ENCODE results near the gene CENPT. TPM values are rescaled to one million over a fixed set of nuclear protein-coding genes. Genes with fewer than 3 reads are reported as not detected.
A peak's percentile ranks its signal among the peaks of the same experiment; 100 is the strongest.

CENPT gene
- total and polyA plus RNA-seq, 2 of the 13 experiments (the other 11 are each of a cell fraction or from before 2014, with no cell fraction given), result 40.9 to 43.3 TPM

DNA sequence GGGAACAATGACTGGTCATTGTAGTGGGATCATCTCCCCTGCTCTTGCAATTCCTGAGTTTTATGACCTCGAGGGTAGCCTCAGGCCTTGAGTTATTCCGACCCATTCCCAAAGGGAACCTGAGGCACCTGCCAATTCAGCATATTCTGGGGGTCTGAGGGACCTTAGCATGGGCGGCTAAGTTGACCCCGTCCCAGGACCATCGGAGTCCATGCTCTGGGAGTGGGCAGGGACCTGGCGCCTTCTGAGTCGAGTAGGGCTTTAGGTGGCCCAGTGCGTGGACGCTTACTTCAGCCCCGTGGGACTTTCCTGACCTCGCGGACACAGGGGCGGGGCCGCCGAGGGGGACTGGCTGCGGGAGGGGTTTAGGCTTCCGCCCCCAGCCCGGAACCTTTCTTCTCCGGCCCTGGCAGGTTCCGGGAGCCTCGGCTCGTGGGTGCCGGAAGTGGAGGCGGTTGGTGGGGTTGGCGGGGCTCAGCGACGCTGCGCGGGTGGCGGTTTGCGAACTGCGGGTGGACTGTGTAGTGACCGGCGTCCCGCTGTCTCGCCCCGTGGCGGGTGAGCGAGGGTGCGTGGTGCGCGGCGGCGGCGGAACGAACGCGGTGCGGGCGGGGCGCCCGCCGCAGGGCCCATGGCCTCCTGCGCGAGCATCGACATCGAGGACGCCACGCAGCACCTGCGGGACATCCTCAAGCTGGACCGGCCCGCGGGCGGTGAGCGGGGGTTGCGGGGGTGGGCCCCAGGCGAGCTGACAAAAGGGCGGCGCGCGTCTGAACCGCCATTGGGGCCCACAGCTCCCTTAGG, 25.3 kb upstream of the CENPT start, which contains the start of gene EDC4 (continued):
- TF ChIP-seq, protein P1, sequence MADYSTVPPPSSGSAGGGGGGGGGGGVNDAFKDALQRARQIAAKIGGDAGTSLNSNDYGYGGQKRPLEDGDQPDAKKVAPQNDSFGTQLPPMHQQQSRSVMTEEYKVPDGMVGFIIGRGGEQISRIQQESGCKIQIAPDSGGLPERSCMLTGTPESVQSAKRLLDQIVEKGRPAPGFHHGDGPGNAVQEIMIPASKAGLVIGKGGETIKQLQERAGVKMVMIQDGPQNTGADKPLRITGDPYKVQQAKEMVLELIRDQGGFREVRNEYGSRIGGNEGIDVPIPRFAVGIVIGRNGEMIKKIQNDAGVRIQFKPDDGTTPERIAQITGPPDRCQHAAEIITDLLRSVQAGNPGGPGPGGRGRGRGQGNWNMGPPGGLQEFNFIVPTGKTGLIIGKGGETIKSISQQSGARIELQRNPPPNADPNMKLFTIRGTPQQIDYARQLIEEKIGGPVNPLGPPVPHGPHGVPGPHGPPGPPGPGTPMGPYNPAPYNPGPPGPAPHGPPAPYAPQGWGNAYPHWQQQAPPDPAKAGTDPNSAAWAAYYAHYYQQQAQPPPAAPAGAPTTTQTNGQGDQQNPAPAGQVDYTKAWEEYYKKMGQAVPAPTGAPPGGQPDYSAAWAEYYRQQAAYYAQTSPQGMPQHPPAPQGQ (CRISPR knock-in tag; IDR thresholded peaks at IDR 0.05; ENCODE audit: borderline replicate concordance), result 0 out of 2 replicates have a peak, but pooled peaks have one; percentile 74
- TF ChIP-seq SMAD9 (CRISPR knock-in tag; IDR thresholded peaks at IDR 0.05) (no peak), NFATC3 (CRISPR knock-in tag; IDR thresholded peaks at IDR 0.05) (peak; percentile 81; the same call in 1 of the 2 replicates), HNRNPH1 (optimal IDR thresholded peaks at IDR 0.05; ENCODE audit: low read depth, low read length) (peak; percentile 96), ZNF660 (CRISPR knock-in tag; IDR thresholded peaks at IDR 0.05; ENCODE audit: borderline replicate concordance, low read depth) (no peak), POLR2G (IDR thresholded peaks at IDR 0.05; ENCODE audit: low read depth, low read length) (peak; percentile 93), FOXM1 (CRISPR knock-in tag; IDR thresholded peaks at IDR 0.05) (no peak), SAP130 (CRISPR knock-in tag; IDR thresholded peaks at IDR 0.05; ENCODE audit: low read depth) (peak; percentile 97), ZNF546 (CRISPR knock-in tag; conservative IDR thresholded peaks at IDR 0.05) (peak; percentile 38; the same call in 1 of the 2 replicates), SMAD1 (CRISPR knock-in tag; IDR thresholded peaks at IDR 0.05; ENCODE audit: borderline replicate concordance, low read depth) (peak; percentile 93; the same call in 1 of the 2 replicates), CEBPG (CRISPR knock-in tag; IDR thresholded peaks at IDR 0.05) (peak; percentile 48; the same call in 1 of the 2 replicates), ZNF567 (CRISPR knock-in tag; IDR thresholded peaks at IDR 0.05; ENCODE audit: borderline replicate concordance) (0 out of 2 replicates have a peak, but pooled peaks have one; percentile 47), MXD4 (CRISPR knock-in tag; IDR thresholded peaks at IDR 0.05) (peak; percentile 69; the same call in 1 of the 2 replicates), MAFF (IDR thresholded peaks at IDR 0.05; ENCODE audit: low read depth, low read length) (peak; percentile 44), ZNF619 (CRISPR knock-in tag; IDR thresholded peaks at IDR 0.05) (peak; percentile 92; the same call in 1 of the 2 replicates)
- TF ChIP-seq, protein P2, sequence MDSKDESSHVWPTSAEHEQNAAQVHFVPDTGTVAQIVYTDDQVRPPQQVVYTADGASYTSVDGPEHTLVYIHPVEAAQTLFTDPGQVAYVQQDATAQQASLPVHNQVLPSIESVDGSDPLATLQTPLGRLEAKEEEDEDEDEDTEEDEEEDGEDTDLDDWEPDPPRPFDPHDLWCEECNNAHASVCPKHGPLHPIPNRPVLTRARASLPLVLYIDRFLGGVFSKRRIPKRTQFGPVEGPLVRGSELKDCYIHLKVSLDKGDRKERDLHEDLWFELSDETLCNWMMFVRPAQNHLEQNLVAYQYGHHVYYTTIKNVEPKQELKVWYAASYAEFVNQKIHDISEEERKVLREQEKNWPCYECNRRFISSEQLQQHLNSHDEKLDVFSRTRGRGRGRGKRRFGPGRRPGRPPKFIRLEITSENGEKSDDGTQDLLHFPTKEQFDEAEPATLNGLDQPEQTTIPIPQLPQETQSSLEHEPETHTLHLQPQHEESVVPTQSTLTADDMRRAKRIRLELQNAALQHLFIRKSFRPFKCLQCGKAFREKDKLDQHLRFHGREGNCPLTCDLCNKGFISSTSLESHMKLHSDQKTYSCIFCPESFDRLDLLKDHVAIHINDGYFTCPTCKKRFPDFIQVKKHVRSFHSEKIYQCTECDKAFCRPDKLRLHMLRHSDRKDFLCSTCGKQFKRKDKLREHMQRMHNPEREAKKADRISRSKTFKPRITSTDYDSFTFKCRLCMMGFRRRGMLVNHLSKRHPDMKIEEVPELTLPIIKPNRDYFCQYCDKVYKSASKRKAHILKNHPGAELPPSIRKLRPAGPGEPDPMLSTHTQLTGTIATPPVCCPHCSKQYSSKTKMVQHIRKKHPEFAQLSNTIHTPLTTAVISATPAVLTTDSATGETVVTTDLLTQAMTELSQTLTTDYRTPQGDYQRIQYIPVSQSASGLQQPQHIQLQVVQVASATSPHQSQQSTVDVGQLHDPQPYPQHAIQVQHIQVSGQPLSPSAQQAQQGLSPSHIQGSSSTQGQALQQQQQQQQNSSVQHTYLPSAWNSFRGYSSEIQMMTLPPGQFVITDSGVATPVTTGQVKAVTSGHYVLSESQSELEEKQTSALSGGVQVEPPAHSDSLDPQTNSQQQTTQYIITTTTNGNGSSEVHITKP (CRISPR knock-in tag; IDR thresholded peaks at IDR 0.05; ENCODE audit: low read depth), result peak; percentile 79
- TF ChIP-seq, protein P3, sequence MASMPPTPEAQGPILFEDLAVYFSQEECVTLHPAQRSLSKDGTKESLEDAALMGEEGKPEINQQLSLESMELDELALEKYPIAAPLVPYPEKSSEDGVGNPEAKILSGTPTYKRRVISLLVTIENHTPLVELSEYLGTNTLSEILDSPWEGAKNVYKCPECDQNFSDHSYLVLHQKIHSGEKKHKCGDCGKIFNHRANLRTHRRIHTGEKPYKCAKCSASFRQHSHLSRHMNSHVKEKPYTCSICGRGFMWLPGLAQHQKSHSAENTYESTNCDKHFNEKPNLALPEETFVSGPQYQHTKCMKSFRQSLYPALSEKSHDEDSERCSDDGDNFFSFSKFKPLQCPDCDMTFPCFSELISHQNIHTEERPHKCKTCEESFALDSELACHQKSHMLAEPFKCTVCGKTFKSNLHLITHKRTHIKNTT (CRISPR knock-in tag; IDR thresholded peaks at IDR 0.05), result no peak
- TF ChIP-seq, protein P4, sequence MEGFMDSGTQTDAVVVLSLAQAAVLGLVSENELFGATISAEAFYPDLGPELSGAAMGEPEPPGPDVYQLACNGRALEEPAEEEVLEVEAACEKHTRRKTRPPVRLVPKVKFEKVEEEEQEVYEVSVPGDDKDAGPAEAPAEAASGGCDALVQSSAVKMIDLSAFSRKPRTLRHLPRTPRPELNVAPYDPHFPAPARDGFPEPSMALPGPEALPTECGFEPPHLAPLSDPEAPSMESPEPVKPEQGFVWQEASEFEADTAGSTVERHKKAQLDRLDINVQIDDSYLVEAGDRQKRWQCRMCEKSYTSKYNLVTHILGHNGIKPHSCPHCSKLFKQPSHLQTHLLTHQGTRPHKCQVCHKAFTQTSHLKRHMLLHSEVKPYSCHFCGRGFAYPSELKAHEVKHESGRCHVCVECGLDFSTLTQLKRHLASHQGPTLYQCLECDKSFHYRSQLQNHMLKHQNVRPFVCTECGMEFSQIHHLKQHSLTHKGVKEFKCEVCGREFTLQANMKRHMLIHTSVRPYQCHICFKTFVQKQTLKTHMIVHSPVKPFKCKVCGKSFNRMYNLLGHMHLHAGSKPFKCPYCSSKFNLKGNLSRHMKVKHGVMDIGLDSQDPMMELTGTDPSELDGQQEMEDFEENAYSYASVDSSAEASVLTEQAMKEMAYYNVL (CRISPR knock-in tag; IDR thresholded peaks at IDR 0.05; ENCODE audit: borderline replicate concordance), result 0 out of 2 replicates have a peak, but pooled peaks have one; percentile 33
